Stromal cell of bone marrow (primary cell): Measurements from ENCODE around the gene ANKRD44.

Source experiments
- DNase-seq: peaks from one replicate; pipeline ENCODE4 v3.0.0-alpha.2; 2012; ENCODE audit warnings: low read depth

ANKRD44 gene

DNA sequence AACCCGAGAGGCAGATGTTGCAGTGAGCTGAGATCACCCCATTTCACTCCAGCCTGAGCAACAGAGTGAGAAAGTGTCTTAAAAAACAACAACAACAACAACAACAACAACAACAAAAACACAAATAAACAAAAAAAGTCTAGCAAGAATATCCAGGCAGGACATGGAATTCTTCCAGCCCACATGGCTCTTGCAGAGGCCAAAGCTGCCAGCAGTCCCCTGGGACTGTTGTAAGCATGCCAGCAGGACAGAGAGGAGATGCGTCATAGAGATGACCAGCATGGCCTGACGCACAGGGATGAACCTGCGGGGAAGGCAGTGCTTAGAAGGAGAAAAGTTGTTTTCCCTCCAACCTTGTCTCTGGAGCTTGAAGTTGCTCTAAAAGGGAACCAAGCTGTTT is 201.8 kb downstream of the ANKRD44 start:
- peak; percentile 78 for DNase-seq

DNA sequence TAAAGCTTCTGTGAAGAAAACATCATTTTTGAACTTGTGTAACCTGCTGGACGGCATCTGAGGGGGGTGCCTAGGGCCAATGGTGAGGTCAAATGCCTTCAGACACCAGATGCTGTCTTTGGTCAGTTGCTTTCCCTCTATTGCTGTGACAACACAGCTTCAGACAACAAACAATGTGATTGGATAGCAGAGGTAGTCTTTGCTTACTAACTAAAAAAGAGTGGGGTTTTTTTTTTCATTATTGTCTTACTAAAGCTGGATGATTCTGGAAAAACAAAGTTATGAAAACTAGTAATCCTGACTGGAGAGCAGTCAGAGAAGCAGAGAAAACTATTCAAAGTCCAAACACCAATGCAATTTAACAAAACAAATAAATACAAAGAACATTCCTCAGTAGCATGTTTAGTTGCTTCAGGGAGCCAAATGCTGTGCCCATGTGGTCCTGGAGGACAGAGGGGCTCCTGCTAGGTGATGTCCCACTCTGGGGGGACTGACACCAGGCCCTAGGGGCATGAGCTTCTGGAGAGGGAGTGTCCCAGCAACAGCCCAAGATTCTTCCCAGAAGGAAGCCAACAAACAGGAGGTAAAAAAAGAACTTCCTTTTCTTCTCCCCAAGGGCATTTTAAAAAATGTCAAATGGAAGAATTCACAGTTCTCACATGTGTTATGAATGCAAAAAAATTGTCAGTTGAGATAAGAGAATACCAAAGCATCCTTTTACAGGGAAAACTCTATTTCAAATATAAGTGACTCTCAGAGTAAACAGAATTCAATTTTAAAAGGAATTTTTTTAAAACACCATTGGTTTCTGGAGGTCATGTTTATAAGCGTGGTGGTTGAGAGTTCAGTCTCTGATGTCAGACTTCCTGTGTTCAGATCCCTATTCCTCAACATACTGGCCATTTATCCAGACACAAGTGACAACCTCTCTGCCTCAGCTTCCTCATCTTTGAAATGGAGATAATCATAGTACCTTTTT is 203.0 kb downstream of the ANKRD44 start:
- peak; percentile 24 for DNase-seq

DNA sequence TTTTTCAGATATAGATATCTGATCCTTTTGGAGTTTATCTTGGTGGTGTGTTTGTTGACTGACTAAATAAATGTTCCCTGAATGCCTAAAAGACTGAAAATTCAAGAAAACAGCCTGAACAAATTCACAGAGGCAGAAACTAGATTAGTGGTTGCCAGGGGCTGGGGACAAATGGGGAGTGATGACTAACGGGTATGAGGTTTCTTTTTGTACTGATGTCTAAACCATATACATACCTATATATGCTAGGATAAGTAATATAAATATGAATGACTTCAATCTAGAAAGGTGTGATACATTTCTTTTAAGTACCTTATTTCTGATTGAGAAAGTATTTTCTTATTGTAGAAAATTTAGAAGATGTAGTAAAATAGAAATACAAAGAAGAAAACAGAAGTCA is 207.2 kb downstream of the ANKRD44 start:
- no peak for DNase-seq

DNA sequence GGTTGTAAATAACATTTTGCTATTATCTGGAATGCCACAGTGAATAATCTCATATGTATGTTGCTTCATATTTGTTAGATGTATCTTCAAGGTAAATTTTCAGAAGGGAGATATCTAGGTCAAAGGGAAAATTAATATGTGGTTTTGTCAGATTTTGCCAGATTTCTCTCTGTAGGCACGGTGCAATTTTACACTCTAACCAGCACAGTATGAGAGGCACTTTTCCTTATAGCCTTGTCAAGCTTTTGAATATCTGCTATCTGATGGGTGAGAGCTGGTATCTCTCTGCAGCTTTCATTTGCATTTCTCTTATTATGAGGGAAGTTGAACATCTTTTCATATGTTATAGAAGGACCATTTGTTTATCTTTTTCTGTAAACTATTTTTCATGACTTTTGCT is 208.3 kb downstream of the ANKRD44 start:
- no peak for DNase-seq

DNA sequence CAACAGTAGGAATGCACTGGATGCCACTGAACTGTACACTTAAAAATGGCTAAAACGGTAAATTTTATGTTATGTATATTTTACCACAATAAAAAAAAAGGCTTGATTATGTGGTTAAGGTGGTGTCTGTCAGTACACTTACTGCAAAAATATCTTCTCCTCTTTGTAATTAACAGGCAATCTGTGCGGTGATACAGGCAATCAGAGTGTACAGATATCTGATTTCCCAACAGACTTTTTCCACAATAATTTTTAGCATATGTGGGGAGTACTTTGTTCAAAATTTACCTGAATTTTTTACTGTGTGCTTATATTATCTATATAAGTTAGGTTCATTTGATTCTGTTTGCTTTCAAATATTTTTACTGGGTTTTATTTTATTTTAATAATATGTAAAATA is 209.1 kb downstream of the ANKRD44 start:
- no peak for DNase-seq

DNA sequence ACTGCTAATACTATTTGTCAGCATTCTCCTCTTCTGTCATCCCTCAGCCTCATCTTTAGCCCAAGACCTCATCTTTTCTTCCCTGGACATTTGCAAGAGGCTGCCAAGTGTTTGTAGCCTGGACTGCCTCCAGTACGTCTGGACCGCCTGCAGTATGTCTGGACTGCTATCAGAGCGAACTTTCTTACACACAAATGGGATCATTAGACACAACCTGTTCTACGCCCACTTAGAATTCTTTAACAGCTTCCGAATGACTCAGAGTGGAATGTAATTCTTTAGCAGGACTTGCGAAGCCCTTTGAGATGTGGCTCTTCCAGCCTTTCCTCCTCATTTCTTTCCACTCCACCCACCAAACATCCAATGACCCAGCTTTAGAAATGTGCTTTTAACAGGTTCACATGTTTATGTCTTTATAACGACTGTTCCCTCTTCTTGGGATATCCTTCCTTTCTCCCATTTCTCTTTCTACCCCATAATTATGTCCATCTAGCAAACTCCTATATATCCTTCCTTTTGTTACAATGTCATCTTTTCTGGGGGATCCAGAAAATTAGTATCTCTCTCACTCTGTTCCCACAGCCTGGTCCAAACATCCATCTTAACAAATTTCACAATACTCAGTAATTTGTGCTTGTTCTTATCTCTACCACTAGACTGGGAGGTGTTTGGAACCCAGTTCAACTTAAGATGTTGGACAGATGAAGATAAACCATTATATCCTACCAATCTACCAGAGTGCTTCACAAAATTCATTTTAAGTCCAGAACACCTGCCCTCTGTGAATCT is 212.8 kb downstream of the ANKRD44 start:
- no peak for DNase-seq

DNA sequence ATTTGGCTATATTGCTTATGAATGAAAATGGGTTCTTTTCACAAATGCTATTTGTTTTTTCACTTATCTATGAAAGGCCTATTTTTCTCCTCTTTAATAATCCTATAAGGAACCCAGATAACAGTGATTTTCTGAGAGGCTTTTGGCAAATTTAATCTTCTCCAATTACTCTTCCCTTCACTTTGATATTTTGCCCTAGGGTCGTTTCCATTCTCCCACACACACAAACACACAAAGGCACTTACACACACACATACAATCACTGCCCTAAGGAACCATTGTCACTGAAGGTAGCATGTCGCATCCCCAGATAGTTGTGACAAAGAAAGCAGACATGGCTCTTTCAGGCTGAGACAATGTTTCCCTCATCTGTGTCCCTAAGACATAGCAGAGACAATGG is 213.9 kb downstream of the ANKRD44 start:
- DNase-seq: no peak

DNA sequence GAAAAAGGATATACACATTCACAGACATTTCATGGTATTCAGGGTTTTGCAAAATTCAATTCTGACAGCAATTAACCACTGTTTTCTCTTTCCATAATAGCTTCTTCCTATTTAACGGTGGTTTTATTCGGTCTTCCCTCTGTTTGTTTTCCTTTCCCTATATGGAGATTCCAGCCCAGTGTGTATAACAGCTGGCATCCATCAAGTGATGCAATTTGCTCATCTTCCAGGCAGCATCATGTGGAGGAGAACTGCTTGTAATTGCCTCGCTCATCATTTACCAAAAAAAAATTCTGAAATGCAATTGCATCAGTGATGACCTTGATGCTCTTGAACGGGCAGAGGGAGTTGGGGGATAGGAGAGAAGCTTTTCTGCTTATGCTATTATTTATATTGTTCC is 218.1 kb downstream of the ANKRD44 start:
- no peak for DNase-seq

DNA sequence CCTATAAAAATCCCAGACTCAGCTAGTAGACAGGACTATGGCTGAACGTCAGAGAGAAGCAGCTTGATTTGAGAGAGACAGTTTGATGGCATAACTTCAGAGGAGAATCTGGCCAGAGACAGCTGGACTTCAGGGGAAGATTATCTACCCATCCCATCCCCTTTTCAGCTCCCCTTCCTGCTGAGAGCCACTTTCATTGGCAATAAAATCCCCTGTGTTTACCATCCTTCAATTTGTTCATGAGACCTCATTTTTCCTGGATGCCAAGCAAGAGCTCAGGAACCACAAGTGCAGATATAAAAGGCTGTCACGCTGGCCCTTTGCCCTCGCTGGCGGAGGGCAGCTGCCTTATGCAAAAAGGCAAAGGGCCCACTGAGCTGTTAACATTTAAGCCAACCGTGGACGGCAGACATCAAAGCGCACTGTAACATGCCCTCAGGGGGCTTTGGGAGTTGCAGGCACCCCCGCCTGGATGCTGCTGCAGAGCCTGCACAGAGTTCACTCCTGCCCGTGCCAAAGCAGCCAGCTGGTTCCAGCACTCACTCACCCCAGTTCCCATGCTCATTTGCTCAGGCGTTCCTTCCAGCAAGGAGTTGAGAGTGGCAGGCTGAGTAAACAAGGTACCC is 219.7 kb downstream of the ANKRD44 start:
- no peak for DNase-seq

DNA sequence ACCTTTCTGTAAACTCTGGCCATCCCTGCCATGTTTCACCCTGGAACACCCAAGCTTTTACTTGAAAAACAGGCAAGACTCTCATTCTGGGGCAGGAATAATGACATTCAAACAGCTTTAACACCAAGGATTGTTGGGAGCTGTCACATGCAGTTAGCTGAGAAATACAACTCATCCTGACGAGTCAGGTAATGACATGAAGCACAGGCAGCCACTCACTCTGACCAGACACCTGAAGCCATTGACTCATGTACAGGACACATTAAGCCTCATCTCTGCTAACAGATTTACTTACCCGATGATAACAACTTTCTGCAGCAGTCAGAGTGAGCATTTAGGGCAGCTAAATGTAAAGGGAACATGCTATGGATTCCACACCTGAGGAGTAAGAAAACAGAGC is 220.9 kb downstream of the ANKRD44 start:
- DNase-seq: no peak

DNA sequence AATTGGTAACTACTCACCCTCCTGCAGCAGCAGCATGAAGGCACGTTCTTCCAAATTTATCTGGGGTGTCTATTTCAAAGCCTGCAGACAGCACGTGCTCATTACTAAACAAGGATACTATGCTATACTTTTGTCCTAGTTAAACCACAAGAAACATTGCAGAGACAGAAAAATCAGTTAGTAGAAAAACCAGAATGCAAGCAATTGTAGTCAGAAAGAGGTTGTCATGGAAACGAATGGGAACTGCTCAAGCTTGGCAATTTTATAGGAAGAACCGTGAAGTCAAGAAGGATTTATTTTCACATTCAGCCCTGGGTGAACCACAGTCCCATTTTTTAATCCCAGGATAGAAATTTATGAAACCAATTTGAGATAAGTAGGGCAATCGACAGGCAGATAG is 221.9 kb downstream of the ANKRD44 start:
- peak; percentile 66 for DNase-seq

DNA sequence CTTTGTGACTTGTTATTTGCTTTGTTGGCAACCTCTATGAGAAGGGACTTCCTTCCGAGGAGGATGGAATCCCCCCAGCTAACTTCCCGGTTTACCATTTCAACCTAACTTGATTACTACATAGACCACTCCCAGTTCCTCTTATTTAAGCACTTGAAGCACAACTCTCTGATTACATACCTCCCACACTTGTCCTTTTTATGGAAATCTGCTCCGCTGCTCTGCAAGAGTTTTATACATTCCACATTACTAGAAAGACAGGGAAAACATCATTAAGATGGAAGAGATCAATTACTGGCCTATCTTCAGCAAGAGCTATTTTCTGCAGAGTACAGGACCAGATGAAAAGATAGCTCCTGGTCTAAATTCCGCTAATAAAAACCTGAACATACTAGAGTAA is 224.1 kb downstream of the ANKRD44 start:
- DNase-seq: no peak

DNA sequence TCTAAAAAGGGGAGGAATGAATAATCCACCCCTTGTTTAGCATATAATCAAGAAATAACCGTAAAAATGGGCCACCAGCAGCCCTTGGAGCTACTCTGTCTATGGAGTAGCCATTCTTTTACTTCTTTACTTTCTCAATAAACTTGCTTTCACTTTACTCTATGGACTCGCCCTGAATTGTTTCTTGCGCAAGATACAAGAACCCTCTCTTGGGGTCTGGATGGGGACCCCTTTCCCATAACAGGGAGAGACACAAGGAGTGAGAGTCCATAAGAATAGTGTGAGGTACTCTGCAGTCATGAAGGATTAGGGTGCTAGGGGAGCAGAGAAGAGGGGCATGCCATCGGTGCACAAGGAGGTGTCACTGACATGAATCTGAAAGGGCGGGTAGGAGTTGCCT is 224.9 kb downstream of the ANKRD44 start:
- no peak for DNase-seq

DNA sequence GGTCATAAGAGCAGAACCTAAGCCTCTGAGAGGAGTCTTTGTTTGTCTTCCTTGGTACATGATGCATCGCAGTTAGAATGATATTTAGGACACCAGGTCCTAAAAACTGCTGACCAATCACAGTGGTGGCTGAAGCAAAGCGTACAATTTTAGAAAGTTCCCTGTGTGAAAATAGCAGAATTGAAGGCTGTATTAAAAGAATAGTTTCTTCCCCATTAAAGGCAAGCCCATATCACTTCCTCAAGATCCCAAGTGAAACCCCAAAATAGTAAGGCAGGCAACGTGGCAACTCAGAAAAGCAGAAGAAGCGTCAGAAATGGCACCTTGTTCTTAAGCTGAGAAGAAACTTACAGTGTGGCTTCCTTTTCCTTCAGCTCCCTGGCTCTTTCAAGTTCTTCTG is 229.3 kb downstream of the ANKRD44 start:
- DNase-seq: no peak

DNA sequence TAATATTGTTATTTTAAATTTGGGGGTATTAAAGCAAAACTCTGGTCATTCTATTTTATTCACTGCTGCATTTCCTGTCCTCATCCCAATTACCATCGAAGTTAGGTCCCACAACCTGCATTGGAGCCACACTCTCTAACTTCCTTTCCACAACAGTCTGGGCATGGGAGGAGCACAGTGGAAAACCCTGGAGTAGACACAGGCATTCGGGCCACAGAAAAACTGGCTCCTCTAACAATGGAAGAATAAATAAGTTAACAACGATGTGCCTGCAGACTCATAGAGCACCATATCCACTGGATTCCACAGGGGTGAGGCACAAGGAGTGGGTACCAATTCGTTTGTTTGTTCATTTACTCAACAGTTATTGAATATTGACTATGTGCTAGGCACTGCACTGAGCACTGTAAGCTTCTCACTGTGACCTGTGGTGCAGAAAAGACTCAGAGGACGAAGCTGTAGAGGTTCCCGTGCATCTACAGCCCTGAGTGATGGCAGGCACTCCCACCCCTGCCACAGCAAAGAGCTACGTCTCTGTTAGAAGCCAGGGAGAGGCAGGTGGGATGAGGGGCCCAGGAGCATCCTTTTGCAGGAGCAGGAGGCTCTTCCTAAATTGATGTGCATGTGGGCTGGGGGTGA is 229.9 kb downstream of the ANKRD44 start:
- no peak for DNase-seq

DNA sequence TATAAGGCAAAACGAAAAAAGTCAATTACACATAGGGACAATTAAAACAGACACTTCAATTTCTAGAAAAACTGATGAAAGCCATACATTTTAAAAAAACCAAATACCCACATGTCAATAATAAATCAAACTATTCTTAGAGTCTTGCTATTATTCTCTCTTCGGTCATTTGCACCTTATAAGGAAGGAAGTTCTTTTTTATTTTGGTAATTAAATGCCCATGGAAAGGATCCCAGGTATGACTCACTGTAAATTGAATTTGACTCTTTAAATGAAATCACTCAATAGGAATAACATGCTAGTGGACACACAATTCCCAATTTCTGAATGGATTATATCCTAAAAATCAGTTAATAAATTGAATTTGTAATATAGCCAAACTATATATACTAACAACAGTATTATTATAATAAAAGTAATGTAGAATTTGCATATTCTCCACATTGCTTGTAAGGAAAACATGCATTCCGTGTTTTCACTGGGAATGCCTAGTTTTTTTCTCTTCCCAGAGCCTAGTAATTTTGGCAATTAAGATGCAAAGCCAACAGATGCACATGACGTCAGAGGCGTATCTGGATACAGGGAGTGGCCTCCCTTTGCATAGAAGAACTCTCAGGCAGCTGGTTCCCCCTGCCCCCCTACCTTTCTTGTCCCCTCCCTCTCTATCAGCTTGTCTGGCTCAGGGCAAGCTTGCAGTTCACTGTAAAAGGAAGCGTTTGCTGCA is 230.6 kb downstream of the ANKRD44 start:
- peak; percentile 38 for DNase-seq

DNA sequence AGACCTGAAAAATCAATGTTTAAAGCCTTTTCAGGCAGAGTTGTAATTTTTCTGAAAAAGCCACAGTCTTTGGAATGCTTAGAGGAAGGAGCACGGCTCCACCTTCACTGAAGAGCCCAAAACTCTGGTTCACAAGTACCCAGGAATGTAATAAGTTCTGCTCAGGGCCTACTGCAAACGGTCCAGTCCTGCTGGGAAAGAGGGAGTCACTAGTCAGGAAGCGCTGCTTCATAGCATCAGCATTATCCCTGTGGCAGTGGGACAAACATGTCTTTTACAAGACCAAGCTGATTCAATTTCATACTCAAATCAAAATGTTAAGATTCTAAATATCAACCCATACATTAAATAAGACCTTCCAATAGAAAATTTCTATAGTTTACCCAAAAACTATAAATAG is 231.2 kb downstream of the ANKRD44 start:
- peak; percentile 28 for DNase-seq

DNA sequence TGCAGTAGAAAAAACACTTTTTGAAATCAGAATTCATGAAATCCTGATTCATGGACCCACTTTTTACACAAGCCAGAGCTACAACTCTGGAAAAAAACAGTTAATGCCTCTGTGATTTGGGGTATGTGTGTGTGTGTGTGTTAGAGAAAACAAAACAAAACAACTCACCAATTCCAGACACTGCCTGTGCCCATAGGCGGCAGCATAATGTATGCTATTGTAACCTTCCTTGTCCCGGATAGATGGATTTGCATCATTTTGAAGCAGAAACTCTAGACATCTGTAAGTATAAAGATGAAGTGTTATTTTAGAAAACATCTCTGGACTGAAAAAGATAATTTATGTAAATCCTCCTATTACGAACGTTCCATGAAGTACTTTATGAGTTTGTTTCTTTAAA is 232.0 kb downstream of the ANKRD44 start:
- DNase-seq: no peak

DNA sequence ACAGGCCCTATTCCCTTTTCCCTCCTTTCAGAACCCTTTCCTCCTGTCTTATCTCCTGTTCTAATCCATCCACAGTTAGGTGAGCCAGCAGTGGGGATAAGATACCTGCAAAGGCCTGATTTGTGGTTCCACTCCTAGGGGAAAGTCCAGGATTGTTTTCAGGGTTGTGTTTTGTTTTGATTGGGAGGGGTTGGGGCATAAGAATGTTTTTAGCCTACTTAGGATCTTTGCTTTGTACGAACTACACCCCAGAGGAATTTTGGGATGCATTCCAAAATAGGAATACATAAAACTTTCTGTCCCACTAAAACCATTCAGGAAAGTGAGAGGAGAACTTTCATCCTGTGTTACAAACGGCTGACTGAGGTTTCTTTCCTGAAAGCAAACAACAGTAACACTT is 233.2 kb downstream of the ANKRD44 start:
- no peak for DNase-seq

DNA sequence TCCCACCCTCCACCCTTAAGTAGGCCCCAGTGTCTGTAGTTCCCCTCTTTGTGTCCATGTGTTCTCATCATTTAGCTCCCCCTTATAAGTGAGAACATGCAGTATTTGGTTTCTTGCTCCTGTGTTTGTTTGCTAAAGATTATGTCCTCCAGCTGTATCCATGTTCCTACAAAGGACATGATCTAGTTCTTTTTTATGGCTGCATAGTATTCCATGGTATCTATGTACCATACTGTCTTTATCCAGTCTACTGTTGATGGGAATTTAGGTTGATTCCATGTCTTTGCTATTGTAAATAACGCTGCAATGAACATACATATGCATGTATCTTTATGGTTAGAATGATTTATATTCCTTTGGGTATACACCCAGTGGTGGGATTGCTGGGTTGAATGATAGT is 233.9 kb downstream of the ANKRD44 start:
- no peak for DNase-seq

DNA sequence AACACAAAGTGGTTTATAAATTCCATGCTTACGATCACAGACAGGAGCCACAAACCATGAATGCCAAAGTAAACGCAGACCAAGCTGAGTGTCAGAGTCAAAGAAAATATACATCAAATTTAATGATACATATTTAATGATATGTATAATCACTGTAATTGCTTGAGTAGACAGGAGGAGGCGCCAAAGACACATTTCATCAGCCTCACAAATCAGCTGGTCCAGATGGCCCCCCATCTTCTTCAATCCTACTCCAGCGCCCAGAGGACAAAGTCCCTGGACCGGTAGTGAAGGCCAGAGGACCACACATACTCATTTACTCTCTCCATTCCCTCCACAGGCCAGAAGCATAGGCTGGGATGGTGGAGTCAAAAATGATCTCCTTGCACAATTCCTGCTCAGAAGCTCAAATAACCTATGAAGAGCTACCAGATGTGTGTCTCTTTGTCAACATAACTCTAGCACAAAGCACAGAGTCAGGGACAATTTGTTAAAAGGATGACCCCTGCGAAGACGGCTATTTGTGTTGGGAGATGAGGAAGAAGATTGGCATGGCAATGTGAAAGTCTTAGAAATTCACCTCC is 234.7 kb downstream of the ANKRD44 start:
- no peak for DNase-seq
